ENCODE measurements around the gene GPR107.
A peak's percentile ranks its signal among the peaks of the same experiment; 100 is the strongest.

The GPR107 gene

DNA sequence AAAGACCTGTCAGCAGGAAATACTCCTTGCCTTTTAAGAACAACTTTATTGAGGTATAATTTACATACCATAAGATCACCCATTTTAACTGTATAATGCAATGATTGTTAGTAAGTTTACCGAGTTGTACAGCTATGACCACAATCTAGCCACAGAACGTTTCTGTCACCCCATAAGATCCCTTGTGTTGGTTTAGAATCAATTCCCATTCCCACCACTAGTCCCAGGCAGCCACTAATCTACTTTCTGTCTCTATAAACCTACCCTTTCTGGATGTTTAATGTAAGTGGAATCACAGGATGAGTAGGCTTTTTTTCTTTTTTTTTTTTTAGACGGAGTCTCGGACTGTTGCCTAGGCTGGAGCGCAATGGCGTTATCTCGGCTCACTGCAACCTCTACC lies 4.4 kb downstream of the GPR107 start:
- no peak for DNase-seq

DNA sequence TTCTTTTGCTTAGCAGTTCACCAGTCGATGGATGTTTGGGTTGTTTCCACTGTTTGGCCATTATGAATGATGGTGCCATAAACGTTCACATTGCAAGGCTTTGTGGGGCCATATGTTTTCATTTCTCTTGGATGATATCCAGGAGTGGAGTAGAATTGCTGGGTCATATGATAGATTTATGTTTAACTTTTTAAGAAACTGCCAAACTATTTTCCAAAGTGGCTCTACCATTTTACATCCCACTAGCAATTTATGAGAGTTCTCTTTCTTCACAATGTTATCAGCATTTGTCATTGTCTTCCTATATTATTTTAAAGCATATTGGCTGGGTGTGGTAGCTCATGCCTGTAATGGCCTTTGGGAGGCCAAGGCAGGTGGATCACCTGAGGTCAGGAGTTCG lies 5.2 kb downstream of the GPR107 start:
- DNase-seq, result no peak

DNA sequence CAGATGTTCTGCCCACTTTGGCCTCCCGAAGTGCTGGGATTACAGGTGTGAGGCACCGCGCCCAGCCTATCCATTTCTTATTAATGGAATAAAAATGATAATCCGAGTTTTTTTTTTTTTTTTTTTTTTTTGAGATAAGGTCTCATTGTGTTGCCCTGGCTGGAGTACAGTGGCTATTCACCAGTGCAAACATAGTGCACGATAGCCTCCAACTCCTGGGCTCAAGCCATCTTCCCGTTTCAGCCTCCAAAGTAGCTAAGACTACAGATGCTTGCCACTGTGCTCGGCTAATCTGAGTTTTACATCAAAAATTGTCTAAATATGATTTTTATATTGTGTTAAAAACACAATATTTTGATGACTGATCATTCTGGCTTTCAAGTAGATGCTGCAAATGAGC lies 6.6 kb downstream of the GPR107 start:
- DNase-seq, result no peak

DNA sequence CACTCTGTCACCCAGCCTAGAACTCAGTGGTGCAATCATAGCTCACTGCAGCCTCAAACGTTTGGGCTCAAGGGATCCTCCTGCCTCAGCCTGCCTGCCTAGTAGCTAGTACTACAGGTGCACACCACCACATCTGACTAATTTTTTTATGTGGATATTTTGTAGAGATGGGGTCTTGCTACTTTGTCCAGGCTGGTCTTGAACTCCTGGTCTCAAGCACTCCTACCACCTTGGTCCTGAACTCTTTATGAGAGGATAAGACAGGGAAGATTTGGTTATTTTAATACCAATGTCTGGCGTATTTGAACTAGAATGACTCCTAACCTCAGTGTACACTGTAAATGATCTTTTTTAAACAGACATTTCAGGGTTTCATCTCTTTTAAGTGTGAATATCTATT lies 9.0 kb downstream of the GPR107 start:
- no peak for DNase-seq

DNA sequence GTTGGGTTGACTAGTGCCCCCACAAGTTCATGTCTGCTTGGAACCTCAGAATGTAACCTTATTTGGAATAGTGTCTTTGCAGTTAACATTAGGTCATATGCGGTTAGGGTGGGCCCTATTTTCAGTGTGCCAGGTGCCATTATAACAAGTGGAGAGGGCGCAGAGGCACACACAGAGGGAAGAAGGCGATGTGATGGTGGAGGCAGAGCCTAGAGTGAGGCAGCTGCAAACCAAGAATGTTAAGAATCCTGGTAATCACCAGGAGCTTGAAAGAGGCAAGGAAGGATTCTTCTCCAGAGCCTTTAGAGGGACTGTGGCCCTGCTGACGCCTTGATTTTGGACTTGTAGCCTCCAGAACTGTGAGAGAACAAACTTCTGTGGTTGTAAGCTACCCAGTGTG lies 10.9 kb downstream of the GPR107 start:
- no peak for DNase-seq

DNA sequence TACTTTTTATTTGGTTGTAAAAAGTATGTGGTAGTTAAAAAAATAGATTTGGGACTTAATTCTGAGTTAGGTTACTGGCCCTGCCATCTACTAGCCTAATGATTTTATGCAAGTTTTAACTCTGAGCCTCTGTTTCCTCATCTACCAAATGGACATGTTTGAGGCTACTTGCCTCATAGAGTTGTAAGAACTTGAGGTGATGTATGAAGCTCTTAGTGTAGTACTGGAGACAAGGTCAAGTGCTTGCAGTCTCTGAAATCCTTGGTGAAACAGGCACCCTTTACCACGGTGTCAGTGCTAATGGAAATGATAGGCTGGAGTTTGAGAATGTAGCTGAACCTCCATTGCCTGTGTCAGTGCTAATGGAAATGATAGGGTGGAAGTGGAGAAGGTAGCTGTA lies 15.3 kb downstream of the GPR107 start:
- DNase-seq, result no peak

DNA sequence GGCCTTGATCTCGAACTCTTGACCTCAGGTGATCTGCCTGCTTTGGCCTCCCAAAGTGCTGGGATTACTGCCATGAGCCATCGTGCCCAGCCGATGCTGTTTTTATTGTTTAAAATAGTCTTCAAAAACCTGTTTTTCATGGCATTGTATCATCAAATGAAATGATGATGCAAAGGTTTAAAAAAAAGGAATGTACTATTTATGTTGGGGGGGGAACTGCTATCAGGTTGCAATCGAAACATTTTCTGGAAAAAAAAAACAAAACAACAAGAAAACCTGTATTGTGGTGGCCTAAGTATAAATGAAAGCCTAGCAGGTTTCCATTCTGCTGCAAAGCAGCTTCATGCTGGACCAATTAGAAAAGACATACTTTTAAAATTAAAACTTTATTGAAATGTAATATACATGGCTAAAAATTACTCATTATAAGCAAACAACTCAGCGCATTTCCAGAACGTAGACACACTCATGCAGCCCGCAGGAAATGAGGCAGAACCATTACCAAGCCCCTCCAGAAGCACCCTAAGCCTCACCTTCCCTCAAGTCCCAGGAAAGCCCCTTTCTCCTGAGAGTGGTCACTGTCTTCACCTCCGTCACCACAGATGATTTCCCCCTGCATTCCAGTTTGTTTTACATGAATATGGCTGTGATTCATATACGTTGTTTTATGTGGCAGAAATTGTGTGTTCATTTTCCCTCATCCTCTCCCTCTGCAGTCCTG lies 19.0 kb downstream of the GPR107 start:
- DNase-seq, result no peak

DNA sequence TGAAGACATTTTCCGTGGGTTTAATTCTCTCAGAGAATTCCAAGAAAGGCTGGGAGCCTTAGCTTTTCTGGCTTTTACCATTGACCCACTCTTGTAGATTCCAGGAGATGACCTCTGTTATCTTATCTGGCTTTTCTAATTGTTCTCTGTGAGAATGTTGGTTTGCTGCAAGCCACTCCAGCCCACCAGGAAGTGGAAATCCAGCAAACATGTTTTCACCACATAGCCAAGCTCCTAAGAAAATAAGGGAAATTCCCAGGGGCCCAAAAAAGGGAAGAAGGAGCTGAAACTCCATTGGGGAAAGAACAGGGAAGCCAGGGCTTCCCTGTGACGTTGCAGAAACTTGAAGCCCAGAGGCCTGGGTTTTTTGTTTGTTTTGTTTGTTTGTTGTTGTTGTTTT lies 19.7 kb downstream of the GPR107 start:
- no peak for DNase-seq

DNA sequence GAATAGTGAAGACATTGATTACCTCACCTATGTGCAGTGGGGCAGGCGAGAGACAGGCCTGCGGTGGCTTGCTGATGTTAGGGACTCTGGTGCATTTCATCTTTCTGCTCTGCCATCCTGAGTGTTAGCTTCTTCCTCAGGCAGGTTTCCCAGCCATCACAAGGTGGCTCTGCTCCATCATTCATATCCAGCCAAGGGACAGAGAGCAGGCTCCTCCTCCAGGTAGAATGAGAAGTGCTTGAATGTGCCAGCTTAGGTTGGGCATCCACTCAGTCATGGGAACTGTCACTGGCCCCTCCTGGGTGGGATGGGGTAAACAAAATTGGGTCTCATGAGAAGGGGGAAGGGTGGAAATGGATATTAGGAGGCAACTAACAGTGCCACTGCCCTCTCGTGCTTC lies 24.8 kb downstream of the GPR107 start:
- DNase-seq, result no peak

DNA sequence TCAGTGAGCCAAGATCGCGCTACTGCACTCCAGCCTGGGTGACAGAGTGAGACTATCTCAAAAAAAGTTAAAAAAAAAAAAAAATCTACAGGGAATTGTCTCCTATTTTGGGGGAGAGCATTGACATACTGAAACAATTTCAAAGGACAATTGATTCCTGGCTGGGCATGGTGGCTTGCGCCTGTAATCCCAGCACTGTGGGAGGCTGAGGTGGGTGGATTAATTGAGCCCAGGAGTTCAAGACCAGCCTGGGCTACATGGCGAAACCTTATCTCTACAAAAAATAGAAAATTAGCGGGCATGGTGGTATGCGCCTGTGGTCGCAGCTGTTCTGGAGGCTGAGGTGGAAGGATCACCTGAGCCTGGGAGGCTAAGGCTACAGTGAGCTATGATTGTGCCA lies 30.6 kb downstream of the GPR107 start:
- DNase-seq, result no peak

DNA sequence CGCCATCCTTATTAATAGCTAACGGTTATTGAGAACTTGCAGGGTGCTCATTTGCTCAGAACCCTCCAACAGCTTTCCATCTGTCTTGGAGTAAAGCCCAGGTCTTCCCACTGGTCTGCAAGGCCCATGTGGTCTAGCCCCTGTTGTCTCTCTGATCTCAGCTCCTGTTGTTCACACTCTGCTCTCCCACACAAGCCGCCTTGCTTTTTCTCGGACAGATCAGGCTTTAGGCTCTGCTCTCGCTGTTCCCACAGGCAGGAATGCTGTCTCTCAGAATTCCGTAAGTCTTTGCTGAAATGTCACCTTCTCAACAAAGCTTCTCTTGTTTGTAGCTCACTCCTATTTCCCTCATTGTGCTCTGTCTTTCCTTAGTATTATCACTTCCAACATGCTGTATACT lies 34.3 kb downstream of the GPR107 start:
- DNase-seq, result no peak

DNA sequence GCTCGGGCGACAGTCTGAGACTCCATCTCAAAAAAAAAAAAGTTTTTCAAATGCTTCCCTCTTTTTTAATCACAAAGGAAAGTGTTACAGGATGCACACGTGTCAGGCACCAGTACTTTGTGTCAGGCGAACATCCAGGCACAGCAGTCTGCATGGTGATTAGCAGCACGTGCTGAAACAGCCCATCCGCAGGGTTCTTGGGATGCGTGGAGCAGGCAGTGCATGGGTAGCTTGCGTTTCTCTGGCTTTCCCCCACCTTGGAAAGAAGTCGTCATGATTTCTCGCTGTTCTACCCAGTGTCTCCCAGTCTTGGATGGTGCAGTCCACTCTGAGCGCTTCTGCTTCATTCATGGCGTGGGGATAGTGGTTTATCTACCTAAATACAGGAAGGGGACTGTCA lies 35.4 kb downstream of the GPR107 start:
- DNase-seq, result no peak

DNA sequence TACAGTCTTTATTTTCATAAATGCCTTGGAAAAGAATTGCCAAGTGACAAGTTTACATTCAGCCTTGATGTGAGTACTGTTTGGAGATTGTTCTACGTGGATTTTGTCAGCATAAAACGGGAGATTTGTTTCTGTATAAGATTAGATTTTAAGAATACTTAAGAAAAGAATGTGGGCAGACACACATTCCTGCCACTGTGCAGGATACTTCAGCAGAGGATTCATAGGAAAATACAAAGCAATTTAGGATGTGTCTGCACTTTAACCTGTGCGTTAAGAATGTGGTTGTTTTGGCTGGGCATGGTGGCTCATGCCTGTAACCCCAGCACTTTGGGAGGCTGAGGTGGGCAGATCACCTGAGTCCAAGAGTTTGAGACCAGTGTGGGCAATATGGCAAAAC lies 37.2 kb downstream of the GPR107 start:
- no peak for DNase-seq

DNA sequence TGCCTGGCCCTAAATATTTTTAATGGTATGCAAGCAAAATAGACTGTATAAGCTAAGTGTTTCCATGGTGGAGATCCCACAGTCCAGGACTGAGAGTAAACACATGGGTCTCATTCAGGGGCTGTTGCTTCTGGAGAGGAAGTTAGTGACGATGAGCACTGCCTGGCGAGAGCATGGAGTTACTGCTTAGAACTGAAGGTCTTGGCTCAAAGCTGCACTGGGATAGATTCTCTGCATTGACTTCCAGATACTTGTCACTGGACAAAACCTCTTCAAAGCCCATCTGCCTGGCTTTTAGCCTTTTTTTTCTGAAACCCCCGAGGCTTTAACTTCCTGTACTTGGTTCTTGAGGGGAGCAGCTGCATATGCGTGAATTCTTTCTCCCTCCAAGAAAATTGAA lies 39.2 kb downstream of the GPR107 start:
- no peak for DNase-seq

DNA sequence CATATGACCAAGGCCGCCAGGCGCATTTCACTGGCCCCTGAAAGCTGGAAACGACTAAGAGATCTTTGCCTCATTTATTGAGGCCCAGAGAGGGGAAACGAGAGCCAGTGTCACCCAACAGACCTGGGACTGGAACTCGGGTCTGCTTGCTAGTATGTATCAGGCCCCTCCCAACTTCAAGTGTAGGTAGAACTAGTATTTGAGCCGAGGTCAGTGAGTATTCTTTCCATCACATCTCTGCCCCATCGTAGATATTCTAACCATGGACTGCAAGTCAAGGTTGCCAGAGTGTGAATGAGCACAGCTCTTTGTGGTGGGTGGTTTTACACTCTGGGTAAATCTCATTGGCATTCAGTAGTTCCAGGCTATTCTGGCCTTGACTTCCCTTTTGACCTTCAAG lies 42.2 kb downstream of the GPR107 start:
- no peak for DNase-seq

DNA sequence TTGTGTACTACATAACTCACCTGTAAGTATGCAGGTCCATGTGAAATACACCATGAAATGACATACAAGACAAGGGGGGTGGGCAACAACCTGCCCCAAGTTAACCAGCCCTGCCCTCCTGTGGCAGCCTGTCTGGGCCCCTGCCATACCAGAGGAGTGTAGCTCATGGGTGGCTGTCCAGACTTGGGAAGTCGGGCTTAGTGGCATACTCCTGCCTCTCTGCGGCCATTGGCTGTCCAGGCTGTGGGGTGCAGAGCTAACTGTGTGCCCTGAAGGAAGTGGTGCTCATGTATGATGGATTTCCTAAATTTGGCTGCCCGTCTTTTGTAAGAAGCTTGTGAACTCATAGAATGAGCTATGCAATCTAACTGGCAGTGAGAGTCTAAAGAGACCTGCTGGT lies 47.0 kb downstream of the GPR107 start:
- DNase-seq, result no peak

DNA sequence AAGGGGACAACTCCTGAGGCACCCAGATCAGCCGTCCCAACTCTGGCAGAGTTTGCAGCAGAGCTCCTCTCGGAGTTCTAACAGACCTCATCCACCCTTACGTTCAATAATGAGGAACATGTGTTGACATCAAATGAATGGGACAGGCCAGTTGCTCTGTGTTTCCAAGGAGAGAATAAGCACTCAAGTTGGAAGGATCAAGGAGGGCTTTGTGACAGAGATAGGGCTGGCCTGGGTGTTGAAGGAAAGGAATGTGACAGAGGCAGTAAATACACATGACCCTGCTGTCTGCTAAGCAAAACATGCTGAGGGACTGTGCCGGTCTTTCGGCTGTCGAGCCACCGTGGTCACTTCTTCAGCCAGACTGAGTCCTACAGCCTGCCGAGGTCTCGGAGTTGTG lies 48.2 kb downstream of the GPR107 start:
- DNase-seq, result no peak

DNA sequence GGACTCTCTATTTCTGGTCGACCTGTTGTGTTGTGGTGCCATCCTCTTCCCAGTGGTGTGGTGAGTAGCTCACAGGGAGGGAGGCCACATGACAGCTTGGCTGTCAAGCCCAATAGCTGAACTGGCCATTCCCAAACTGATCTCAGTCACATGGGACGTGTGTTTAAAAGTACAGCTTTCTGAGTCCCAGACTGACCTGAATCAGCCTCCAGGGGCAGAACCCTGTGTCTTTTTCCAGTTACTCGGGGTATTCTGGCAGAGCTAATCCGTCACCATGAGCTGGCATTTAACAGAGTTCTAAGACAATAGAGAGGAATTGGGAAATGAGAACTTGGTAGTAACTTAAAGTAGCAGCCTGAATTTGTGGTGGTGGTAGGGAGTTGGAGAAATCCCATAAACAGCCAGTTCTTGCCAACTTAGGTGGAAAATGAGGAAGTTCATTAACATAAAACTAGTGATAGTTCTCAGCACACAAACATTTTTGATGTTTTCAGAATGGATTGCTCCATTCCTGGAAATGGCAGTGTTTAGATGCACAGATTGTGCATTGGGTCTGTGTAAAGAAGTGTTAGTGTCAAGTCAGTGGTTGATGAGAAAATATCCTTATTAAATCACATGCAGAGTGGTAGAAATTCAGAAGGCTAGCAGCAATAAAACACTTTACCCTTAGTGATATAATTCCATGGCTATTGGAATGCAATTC lies 50.9 kb downstream of the GPR107 start:
- no peak for DNase-seq

DNA sequence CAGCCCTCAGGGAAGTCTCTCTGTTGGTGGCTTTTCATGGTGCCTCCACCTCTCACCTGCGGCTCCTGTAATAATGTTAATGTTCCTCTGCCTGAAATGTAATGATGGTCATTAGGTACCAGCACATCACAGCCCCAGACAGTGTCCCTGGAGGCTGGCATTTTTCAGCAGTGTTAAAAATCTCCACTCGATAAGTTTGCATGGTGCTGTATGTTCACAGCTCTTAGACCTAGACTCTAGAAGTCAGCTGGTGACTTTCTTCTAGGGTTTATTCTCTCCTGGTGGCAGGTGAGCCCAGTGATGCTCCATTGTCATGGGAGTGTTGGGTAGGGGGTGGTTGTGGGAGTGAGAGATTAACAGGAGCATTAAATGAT lies 53.1 kb downstream of the GPR107 start:
- no peak for DNase-seq

DNA sequence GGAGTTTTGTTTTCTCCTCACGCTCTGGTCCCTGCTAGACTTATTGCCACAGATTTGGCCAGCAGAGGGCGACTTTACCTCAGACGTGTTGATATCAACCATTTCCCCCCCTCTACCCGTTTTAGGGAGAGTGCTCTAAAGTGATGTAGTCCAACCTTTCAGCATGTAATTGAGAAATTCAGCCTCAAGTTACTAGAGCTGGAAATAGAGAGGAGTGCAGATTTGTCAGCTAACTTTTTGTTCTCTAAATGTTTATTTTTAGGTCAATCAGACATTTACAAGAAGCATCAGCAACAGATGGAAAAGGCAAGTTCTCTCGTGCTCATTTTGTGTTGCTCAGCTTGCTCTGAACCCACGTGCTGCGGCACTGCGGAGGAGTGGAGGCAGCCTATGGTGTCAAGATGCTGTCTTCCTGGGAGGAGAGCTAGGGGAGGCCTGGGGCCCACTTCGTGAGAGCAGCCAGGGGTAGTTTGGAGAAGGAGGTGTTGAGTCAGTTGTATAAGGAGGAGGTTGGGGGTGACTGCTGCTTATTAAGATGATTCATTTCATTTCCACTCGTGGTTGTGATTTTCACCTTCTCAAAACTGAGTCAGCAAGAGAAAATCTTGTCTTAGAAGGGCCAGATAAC lies 53.6 kb downstream of the GPR107 start:
- peak; percentile 90 to 91 for DNase-seq

DNA sequence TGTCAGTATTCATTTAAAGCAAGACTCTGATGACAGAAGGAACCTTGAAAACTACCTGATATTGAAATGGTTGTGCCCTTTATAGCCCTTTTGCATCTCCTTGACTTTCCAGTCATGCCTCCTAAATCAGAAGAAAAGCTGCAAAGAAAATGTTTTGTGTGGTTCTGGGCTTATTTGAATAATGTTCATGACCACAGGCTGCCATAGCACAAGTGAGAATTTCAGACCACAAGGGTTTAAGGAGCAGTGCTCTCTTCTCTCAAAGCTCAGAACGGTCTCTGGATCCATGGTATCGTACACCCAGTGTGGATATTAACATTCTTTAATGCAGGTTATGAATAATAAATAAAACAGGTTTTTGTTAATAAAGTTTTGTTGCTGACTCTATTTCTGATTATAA lies 54.2 kb downstream of the GPR107 start:
- DNase-seq, result no peak

DNA sequence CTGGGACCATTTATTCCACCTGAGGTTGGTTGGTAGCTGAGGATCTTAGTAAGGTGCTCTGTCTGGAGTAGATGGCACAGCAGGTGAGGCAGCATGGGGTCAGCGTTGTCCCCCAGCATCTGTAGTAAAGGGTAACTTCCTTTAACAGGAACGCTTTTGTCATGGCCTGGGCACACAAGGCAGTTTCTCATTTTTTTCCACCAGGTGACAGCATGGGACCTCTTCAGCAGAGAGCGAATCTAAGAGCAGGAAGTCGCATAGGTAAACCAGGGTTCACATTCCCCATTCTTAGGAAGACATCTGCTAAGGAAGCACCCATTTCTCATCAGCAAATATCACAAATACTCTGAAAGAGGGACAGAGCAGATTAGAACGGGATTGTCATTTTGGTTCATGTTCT lies 56.5 kb downstream of the GPR107 start:
- no peak for DNase-seq

DNA sequence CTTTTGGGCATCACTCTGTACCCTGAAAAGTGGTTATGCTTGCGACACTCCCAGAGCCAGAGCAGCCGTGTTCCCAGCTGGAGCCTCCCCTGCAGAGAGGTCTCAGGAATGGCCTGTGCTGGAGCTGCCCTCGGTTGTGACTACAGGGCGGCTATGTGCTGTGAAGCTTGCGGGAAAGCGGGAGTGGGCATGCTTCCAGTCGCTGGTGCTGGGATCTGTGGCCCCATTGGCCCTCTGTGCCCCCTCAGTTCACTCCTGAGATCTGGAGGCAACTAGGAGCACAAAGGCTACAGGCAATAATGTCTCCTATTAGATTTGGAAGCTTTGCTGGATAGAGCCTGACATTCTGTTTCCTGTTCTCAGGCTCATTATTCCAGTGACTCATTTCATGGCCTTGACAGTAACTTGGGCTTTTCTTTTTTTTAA lies 56.9 kb downstream of the GPR107 start:
- DNase-seq, result no peak

DNA sequence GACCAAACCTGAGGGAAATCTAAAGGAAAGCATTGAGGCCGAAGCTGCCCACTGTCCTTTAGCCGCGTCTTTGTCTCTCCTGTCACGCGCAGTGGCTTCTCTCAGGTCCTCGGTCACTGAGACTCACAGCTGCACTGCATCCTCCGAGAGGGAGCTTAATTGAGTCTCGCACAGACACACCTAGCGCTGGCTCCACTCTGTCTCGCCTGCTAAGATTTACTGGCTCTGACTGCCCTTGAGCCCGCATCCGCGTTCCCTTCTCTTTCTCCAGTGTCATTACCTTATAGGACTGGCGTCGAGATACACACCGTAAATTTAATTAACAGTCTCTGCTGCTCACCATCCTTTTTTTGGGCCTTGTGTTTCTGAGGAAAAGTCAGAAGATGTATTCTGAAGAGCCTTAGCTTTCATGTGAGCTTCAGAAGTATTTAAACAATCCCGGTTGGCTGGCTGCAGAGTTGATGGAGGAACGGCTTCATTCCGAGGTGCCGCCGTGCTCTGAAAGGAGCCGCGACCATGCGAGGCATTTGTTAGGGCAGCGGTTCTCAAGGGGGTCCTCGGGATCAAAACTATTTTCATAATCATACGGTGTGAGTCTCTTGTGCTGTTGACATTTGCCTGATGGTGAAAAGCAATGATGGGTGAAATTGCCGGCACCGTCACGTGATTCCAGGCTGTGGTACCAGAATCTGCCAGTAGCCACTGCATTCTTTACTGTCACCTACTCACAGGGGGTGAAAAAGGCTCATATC lies 58.3 kb downstream of the GPR107 start:
- no peak for DNase-seq
